ENCODE measurements around the gene GTPBP3.
A peak's percentile ranks its signal among the peaks of the same experiment; 100 is the strongest.

DNA sequence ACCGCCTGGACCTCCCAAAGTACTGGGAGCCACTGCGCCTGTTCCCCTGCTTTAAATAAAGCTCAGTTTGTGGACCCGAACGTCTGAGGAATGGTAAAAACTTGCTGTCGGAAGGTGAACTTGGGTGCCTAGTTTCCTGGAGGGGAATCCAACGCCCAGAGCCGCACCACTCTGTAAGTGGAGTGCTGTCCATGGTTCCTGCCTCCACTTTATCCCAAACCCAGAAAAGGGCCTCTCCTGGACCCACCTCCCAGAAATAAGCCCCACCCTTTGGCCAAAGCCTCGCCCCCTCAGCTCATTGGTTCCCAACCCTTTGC, 5.0 kb upstream of the GTPBP3 start:
- no peak for TF ChIP-seq CTCF (IDR thresholded peaks at IDR 0.05)
- TF ChIP-seq, protein P1, sequence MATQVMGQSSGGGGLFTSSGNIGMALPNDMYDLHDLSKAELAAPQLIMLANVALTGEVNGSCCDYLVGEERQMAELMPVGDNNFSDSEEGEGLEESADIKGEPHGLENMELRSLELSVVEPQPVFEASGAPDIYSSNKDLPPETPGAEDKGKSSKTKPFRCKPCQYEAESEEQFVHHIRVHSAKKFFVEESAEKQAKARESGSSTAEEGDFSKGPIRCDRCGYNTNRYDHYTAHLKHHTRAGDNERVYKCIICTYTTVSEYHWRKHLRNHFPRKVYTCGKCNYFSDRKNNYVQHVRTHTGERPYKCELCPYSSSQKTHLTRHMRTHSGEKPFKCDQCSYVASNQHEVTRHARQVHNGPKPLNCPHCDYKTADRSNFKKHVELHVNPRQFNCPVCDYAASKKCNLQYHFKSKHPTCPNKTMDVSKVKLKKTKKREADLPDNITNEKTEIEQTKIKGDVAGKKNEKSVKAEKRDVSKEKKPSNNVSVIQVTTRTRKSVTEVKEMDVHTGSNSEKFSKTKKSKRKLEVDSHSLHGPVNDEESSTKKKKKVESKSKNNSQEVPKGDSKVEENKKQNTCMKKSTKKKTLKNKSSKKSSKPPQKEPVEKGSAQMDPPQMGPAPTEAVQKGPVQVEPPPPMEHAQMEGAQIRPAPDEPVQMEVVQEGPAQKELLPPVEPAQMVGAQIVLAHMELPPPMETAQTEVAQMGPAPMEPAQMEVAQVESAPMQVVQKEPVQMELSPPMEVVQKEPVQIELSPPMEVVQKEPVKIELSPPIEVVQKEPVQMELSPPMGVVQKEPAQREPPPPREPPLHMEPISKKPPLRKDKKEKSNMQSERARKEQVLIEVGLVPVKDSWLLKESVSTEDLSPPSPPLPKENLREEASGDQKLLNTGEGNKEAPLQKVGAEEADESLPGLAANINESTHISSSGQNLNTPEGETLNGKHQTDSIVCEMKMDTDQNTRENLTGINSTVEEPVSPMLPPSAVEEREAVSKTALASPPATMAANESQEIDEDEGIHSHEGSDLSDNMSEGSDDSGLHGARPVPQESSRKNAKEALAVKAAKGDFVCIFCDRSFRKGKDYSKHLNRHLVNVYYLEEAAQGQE (IDR thresholded peaks at IDR 0.05; ENCODE audit: insufficient read depth in 1 of 2, low read depth in 2 of 2, low read length in 1 of 2), result peak; percentile 59 to 61; a peak in 1 of 4 replicates

Data from Panc1 (cell line).